HUES64 (cell line): ENCODE data around the gene DDX42.

Experiments used
- H3K27ac ChIP-seq: 2 replicates; pipeline ENCODE4 v1.7.0; 2013; ENCODE audit warnings: low read depth, low read length, inconsistent platforms
- H3K27me3 ChIP-seq: 2 replicates; pipeline ENCODE4 v1.6.1; 2013; ENCODE audit warnings: mild to moderate bottlenecking, low read length; ENCODE audit not compliant: insufficient read depth
- H3K36me3 ChIP-seq: 2 replicates; pipeline ENCODE4 v1.6.1; 2013; ENCODE audit warnings: mild to moderate bottlenecking, low read length; ENCODE audit not compliant: insufficient read depth
- H3K4me1 ChIP-seq: 2 replicates; pipeline ENCODE4 v1.6.1; 2013; ENCODE audit warnings: mild to moderate bottlenecking, low read length, moderate library complexity; ENCODE audit not compliant: insufficient read depth
- H3K4me3 ChIP-seq: 2 replicates; pipeline ENCODE4 v1.5.1; 2013; ENCODE audit warnings: mild to moderate bottlenecking, low read length, moderate library complexity
- H3K9ac ChIP-seq: 2 replicates; pipeline ENCODE4 v1.6.1; 2013; ENCODE audit warnings: mild to moderate bottlenecking, low read depth, low read length
- H3K9me3 ChIP-seq: 2 replicates; pipeline ENCODE4 v1.6.1; 2013; ENCODE audit warnings: low read depth, low read length; ENCODE audit not compliant: insufficient read depth
- WGBS: fragments of 150-250, 120-280 bp; methylation state at CpG from one replicate; pipeline ENCODE4 v1.1.7; 2013; ENCODE audit warnings: missing lambda C conversion rate; 5-methylcytosine and 5-hydroxymethylcytosine counted together

DDX42 gene

DNA sequence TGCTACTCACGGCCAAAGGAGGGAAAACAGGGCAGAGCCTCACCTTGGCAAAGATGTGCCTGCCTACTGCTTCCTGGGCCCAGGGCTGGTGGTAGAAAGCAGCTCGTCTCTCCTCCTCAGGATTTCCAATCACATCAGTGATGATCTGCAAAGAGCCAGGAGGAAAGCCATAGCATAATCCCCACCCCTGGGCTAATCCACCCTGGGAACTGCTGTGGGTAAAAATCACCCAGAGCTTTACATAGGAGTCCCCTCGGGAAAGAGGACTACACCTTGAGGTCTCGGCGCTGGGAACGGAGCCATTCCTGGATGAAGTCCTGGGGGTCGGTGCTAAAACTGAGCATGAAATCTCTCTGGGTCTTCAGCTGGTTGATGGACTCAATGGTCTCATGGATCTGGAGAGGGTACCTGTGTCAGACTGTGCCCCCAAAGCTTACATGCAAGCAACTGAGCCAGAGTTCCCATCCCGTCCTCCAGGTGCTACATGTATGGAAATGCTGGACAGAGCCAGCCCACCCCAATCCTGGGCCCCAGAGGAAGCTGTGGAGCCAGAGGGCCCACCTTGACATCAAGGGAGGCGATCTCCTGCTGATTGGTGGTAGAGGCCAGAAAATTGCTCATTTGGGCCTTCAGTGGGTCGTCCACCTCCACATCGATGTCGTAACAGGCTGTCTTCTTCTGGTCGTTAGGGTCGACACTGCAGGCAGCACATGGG lies 59.2 kb downstream of the DDX42 start:
- Histone ChIP-seq H3K9me3 (no peaks in the 10 kb centered on the region), H3K36me3 (peaks cover 79% of the 10 kb centered on the region), H3K4me1 (peaks cover under 1% of the 10 kb centered on the region; the same call in 1 of the 2 replicates), H3K9ac (no peak overlapping the region), H3K27me3 (no peaks in the 10 kb centered on the region), H3K4me3 (no peak overlapping the region), H3K27ac (no peak overlapping the region)
- 93% methylated on average over 14 of the region's 14 CpGs for WGBS

DNA sequence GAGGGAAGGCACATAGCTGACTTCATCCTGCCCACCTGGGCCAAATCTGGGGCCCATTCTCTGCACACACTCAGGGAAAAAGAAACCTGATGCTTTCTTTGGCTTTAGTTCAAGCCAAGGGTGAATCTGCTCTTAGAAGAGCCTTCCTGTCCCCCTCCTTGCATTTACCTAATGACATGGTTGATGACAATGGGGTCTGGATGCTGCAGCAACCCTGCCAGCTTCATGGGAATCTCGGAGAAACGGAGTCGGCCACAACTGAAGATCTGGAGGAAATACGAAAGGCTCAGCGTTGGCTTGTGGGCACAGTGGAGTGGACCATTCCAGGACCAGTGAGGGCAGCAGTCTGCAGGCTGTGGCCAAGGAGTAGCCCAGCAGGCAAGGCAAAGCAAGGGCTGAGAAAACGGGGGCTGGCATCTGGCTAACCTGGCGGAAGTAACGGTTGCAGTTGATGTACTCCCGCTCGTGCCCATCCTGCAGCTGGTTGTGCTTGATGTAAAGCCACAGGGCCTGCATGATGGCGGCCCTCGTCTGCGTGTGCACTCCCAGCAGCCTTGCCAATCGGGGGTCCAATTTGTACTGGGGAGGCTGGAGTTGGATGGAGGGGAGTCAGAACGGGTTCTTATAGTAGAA lies 59.9 kb downstream of the DDX42 start:
- peaks cover 7% of the 10 kb centered on the region for H3K4me1 ChIP-seq
- no peak overlapping the region for H3K9ac ChIP-seq
- H3K4me3 ChIP-seq, result no peak overlapping the region
- H3K36me3 ChIP-seq, result peaks cover 72% of the 10 kb centered on the region
- no peaks in the 10 kb centered on the region for H3K9me3 ChIP-seq
- H3K27ac ChIP-seq, result no peak overlapping the region
- WGBS, result 96% methylated on average over 15 of the region's 15 CpGs
- no peaks in the 10 kb centered on the region for H3K27me3 ChIP-seq

DNA sequence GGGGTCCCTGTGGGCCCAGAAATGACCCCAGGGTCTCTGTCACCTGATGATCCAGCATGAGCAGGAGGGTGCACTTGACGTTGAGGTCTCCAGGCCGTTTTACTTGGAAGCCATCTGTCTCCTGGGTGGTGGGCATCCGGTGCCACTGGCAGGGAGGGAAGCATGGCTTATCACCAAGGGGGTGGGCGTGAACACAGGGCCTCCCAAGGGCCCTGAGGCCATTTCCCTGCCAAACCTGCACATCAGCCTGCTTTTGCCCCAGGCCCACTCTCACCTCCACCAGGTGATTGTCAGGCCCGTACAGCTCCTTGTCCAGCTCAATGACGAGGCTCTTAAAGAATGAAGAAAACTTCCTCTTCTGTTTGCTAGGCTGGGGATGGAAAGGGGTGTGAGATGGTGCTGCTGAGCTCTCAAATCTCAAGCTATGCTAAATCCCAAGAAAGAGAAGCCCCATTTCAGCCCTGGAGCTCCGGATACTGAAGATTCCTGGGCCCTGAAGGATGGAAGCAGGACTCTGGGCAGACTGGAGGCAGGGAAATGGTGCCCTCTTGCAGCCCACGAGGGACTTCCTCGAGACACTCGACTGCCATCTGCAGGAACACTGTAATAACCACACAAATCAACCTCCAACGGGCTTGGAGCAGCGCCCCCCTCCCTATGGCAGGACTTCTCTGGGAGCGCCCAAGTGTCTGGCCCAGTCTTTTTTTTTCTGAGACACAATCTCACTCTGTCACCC lies 60.6 kb downstream of the DDX42 start:
- H3K4me3 ChIP-seq, result no peak overlapping the region
- H3K36me3 ChIP-seq, result peaks cover 65% of the 10 kb centered on the region
- no peak overlapping the region for H3K27ac ChIP-seq
- WGBS, result 68% methylated on average over 13 of the region's 13 CpGs
- peaks cover 15% of the 10 kb centered on the region for H3K4me1 ChIP-seq
- no peaks in the 10 kb centered on the region for H3K27me3 ChIP-seq
- H3K9ac ChIP-seq, result no peak overlapping the region
- H3K9me3 ChIP-seq, result no peaks in the 10 kb centered on the region

DNA sequence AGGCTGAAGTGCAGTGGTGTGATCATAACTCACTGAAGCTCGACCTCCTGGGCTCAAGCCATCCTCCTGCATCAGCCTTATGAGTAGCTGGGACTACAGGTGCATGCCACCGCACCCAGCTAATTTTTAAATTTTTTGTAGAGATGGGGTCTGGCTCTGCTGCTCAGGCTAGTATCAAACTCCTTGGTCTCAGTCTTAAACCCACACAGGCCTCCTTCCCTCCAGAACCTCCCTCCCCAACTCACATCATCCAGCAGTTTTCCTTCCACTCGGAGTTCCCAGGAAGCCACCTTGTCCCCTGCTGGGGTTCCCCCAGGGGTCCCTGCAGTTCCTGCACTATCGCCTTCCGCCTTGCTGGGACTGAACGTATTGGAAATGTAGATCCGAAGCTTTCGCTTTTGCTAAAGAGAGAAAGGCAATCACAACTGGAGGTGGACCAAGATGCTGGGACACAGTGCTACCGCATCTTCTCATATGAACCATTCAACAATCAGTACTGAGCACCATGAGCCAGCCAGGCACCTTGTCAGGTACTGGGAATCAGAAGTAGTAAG lies 61.3 kb downstream of the DDX42 start:
- H3K9me3 ChIP-seq, result no peaks in the 10 kb centered on the region
- H3K9ac ChIP-seq, result no peak overlapping the region
- peaks cover 15% of the 10 kb centered on the region for H3K4me1 ChIP-seq
- H3K36me3 ChIP-seq, result peaks cover 58% of the 10 kb centered on the region
- H3K27me3 ChIP-seq, result no peaks in the 10 kb centered on the region
- H3K4me3 ChIP-seq, result no peak overlapping the region
- no peak overlapping the region for H3K27ac ChIP-seq
- 89% methylated on average over 9 of the region's 9 CpGs for WGBS

DNA sequence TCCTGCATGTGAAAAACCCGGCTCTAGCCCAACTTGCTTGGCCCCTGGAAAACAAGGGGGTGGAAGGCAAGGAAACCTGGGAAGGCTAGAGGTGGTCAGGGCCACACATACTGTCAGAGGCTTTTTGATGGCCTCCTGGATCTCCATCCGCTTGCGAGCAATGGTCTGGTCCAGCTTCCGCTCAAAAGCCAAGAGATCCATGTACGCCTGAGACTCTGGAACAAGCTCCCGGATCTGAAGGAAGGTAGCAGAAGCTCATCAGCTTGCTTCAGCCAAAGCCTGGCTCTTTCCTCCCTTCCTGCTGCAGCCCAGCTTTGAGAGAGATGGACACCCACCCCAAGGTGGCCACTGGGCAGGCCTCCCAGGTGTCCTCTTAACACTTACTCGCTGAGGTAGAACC lies 62.8 kb downstream of the DDX42 start:
- Histone ChIP-seq H3K36me3 (peaks cover 42% of the 10 kb centered on the region), H3K27ac (no peak overlapping the region)
- 97% methylated on average over 7 of the region's 7 CpGs for WGBS

DNA sequence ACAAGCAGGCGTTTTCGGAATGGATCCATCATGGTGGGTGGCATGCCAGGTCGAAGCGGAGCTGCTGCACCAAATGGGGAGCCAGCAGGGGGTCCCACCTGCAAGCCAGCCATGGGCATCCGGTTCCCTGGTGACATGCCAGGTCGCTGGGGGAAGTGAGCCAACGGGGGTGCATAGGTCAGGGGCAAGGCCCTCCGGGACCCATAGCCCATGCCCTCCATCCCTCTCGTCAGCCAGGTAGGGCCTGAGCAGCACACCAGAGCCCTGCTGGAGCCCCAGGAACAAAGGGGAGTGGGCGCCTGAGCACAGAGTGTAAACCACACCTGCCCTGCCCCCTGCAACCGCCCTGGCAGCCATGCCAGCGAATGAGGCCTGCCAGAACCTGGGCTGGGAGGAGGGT lies 63.5 kb downstream of the DDX42 start:
- 96% methylated on average over 12 of the region's 12 CpGs for WGBS
- Histone ChIP-seq H3K27ac (no peak overlapping the region), H3K4me3 (no peak overlapping the region), H3K9me3 (no peaks in the 10 kb centered on the region), H3K9ac (no peak overlapping the region), H3K4me1 (peaks cover 21% of the 10 kb centered on the region), H3K27me3 (no peaks in the 10 kb centered on the region), H3K36me3 (peaks cover 36% of the 10 kb centered on the region)

More for the DNA sequence above, 62.8 kb downstream of the DDX42 start:
- no peak overlapping the region for H3K9ac ChIP-seq
- peaks cover 21% of the 10 kb centered on the region for H3K4me1 ChIP-seq
- no peaks in the 10 kb centered on the region for H3K9me3 ChIP-seq
- no peaks in the 10 kb centered on the region for H3K27me3 ChIP-seq
- H3K4me3 ChIP-seq, result no peak overlapping the region

DNA sequence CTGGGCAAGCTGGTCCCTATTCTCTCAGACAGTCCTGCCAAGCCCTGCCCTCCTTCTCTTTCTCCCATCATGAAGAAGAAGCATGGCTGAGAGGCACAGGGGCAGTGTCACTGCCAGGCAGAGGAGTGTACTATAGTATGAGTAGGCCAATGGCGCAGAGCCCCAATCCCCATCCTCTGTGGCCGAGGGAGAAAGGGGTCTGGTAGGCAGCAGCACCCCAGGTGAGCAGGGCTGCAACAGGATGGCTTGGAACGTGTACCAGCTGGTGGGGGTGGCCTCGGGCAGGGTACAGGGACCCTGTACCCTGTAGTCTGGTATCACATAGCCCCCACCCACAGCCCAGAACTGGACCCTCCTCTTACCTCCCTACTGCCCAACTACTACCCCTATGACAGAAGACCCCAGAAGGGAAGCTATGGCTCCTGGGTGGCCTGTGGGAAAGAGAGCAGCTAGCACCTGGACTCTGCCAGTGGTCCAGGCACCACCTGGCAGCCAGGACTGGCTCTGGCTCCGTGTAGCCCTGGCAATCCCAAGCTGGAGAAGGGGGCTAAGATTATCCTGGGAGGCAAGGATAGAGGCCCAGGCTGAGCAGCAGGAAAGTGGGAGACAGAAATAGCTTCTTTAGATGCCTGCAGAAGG lies 64.1 kb downstream of the DDX42 start:
- H3K36me3 ChIP-seq, result peaks cover 30% of the 10 kb centered on the region
- 86% methylated on average over 5 of the region's 5 CpGs for WGBS
- peaks cover 21% of the 10 kb centered on the region for H3K4me1 ChIP-seq

DNA sequence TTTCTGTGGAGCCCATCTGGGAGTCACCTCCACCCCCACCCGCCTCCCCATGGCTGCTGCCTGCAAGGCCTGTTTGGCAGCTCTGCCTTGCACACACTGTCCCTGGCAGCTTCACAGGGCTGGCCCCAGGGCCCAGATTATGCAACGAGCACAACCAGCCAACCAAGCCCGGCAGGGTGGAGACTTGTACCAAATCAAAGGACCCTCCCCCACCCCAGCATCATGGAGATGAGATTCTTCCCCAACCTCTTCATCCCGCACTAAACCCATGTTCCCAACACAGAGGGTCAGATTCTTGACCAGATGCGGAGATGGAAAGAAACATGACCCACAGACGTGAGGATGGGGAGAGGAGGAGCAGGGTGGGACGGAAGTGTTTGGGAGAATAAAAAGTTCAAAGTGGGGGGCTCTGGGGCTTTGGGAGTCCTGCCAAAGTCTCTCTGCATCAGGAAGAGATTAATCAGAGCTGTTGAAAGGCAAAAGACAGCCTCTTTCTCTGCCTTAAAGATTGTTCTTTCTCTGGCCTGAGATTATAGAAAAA lies 64.7 kb downstream of the DDX42 start:
- no peaks in the 10 kb centered on the region for H3K9me3 ChIP-seq
- 72% methylated on average over 7 of the region's 7 CpGs for WGBS
- no peak overlapping the region for H3K4me3 ChIP-seq
- peak overlapping the region; percentile 34; the same call in 1 of the 2 replicates for H3K27ac ChIP-seq
- peaks cover 21% of the 10 kb centered on the region for H3K4me1 ChIP-seq
- no peaks in the 10 kb centered on the region for H3K27me3 ChIP-seq
- no peak overlapping the region for H3K9ac ChIP-seq
- peaks cover 24% of the 10 kb centered on the region for H3K36me3 ChIP-seq

More for the DNA sequence above, 64.1 kb downstream of the DDX42 start:
- no peak overlapping the region for H3K4me3 ChIP-seq
- no peaks in the 10 kb centered on the region for H3K27me3 ChIP-seq
- no peak overlapping the region for H3K27ac ChIP-seq
- H3K9me3 ChIP-seq, result no peaks in the 10 kb centered on the region
- no peak overlapping the region for H3K9ac ChIP-seq

DNA sequence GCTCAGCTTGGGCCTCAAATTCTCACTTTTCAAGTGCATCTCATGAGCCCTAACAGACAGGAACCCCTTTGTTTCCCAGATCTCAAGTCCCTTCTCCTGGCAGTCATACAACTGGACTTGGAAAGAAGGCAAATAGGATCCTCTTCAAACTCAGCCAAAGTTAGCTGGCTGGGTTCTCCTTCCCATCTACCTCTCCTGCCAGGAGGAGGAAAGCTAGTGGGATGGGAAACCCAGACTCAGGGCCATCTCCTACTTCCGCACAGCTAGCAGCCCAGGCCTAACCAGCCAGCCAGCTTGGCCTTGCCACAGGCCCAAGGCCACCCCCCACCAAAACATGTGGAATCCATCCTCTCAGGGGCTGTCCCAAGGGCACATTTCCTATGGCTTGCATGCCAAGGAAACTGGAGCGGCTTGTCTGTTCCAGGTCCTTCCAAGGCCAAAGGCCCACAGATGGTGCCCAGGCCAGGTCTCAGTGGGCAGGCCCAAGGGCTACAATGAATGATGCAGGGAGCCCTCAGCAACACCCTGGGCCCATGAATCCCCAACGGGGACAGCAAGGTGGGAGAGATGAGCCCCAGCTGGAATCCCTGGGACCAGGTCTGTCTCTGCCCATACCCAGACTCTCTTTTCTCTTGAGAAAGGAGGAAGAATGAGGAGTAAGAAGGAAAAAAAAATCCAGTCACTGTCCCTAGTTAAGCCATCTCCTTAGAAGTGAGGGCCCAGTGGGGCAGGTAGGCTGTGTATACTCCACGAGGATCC lies 66.8 kb downstream of the DDX42 start:
- H3K9ac ChIP-seq, result peak overlapping the region; percentile 81; the same call in 1 of the 2 replicates
- peaks cover 21% of the 10 kb centered on the region for H3K4me1 ChIP-seq
- H3K4me3 ChIP-seq, result peak overlapping the region; percentile 85
- H3K27ac ChIP-seq, result no peak overlapping the region
- WGBS, result 91% methylated on average over 4 of the region's 4 CpGs
- peaks cover 13% of the 10 kb centered on the region for H3K36me3 ChIP-seq
- no peaks in the 10 kb centered on the region for H3K9me3 ChIP-seq
- H3K27me3 ChIP-seq, result peaks cover 8% of the 10 kb centered on the region; the same call in 1 of the 2 replicates
